Activated CD8-positive, alpha-beta memory T cell treated with anti-CD3 and anti-CD28 coated beads, Interleukin-2, amount 50 U/mL, for 1 hour (primary cell): ENCODE results near the gene CACUL1.
A peak's percentile ranks its signal among the peaks of the same experiment; 100 is the strongest.

Source experiments
- DNase-seq: peaks from one replicate; pipeline ENCODE4 v3.0.0-alpha.2; 2020; ENCODE audit errors: extremely low read depth

Gene CACUL1

GRCh38 chr10:118732245-118733165 lies 22.3 kb downstream of the CACUL1 start:
- DNase-seq = no peak

- no peak for DNase-seq
Measured at GRCh38 chr10:118730756-118731456, 23.9 kb downstream of the CACUL1 start.

GRCh38 chr10:118729641-118730258 lies 25.0 kb downstream of the CACUL1 start:
- DNase-seq = no peak

GRCh38 chr10:118729200-118729599 lies 25.6 kb downstream of the CACUL1 start:
- DNase-seq = no peak

- no peak for DNase-seq
Measured at GRCh38 chr10:118725886-118726500, 28.8 kb downstream of the CACUL1 start.

GRCh38 chr10:118723466-118723865 lies 31.3 kb downstream of the CACUL1 start:
- no peak for DNase-seq

- DNase-seq = no peak
Measured at GRCh38 chr10:118721539-118721876, 33.3 kb downstream of the CACUL1 start.

GRCh38 chr10:118720685-118721538 lies 33.9 kb downstream of the CACUL1 start:
- DNase-seq = peak; percentile 16

GRCh38 chr10:118714366-118714765 lies 40.4 kb downstream of the CACUL1 start:
- DNase-seq = no peak

- DNase-seq = no peak
Measured at GRCh38 chr10:118712930-118713634, 41.7 kb downstream of the CACUL1 start.

GRCh38 chr10:118712080-118712479 lies 42.7 kb downstream of the CACUL1 start:
- no peak for DNase-seq

GRCh38 chr10:118710487-118710886 lies 44.3 kb downstream of the CACUL1 start:
- no peak for DNase-seq

- DNase-seq = no peak
Measured at GRCh38 chr10:118708571-118708970, 46.2 kb downstream of the CACUL1 start.

- no peak for DNase-seq
Measured at GRCh38 chr10:118704711-118705110, 50.1 kb downstream of the CACUL1 start.

- no peak for DNase-seq
Measured at GRCh38 chr10:118701529-118702323, 53.0 kb downstream of the CACUL1 start.

- DNase-seq = peak; percentile 63
Measured at GRCh38 chr10:118698421-118698820, 56.3 kb downstream of the CACUL1 start.

- no peak for DNase-seq
Measured at GRCh38 chr10:118694848-118695247, 59.9 kb downstream of the CACUL1 start.

GRCh38 chr10:118692872-118693271 lies 61.9 kb downstream of the CACUL1 start:
- DNase-seq = no peak

GRCh38 chr10:118689070-118689858 lies 65.5 kb downstream of the CACUL1 start:
- DNase-seq = no peak
